Kidney epithelial cell (primary cell): ENCODE results near the gene SIAH3. TPM values are rescaled to one million over a fixed set of nuclear protein-coding genes. Genes with fewer than 3 reads are reported as not detected.

Experiments used
- DNase-seq: peaks from one replicate; pipeline ENCODE4 v3.0.0-alpha.2; 2010; ENCODE audit warnings: low read depth
- H3K27me3 ChIP-seq: 2 replicates; pipeline ENCODE4 v1.6.0; 2011; ENCODE audit warnings: low read length; ENCODE audit not compliant: control insufficient read depth, insufficient read depth
- H3K36me3 ChIP-seq: 2 replicates; pipeline ENCODE4 v1.5.1; 2011; ENCODE audit warnings: low read length; ENCODE audit not compliant: control insufficient read depth, insufficient read depth
- H3K4me3 ChIP-seq: 2 replicates; pipeline ENCODE4 v1.5.1; 2011; ENCODE audit warnings: low read depth, mild to moderate bottlenecking, control low read depth, low read length
- CTCF ChIP-seq: IDR thresholded peaks from 2 replicates; pipeline ENCODE4 v1.5.1; 2011; ENCODE audit warnings: mild to moderate bottlenecking, moderate library complexity, low read length, control low read depth, inconsistent platforms; ENCODE audit not compliant: insufficient read depth, poor library complexity, severe bottlenecking
- total RNA-seq: library from RNA; depleted of rRNA; stranded (reverse); fragments of >200 nt; gene quantifications from 2 replicates; pipeline ENCODE4 v1.2.3, GENCODE V29; 2015

SIAH3 gene
- total RNA-seq, 1 donor from 2014 or later: 0.13 TPM

GRCh38 chr13:45737571-45738017, 114.0 kb downstream of the SIAH3 start:
- TF ChIP-seq CTCF: peak; percentile 38
- Histone ChIP-seq H3K27me3 (peaks cover 2% of the 10 kb centered on the region), H3K4me3 (no peak overlapping the region)

GRCh38 chr13:45733361-45733760, 118.2 kb downstream of the SIAH3 start:
- TF ChIP-seq CTCF: no peak
- no peaks in the 10 kb centered on the region for H3K36me3 ChIP-seq
- DNase-seq: no peak
- no peak overlapping the region for H3K4me3 ChIP-seq
- peaks cover 5% of the 10 kb centered on the region for H3K27me3 ChIP-seq

More at GRCh38 chr13:45737571-45738017, 114.0 kb downstream of the SIAH3 start:
- no peaks in the 10 kb centered on the region for H3K36me3 ChIP-seq
- no peak for DNase-seq

GRCh38 chr13:45732916-45733315, 118.6 kb downstream of the SIAH3 start:
- Histone ChIP-seq H3K4me3 (no peak overlapping the region), H3K27me3 (peaks cover 5% of the 10 kb centered on the region), H3K36me3 (no peaks in the 10 kb centered on the region)
- TF ChIP-seq CTCF: no peak
- no peak for DNase-seq

- Histone ChIP-seq H3K27me3 (peaks cover 5% of the 10 kb centered on the region), H3K36me3 (no peaks in the 10 kb centered on the region), H3K4me3 (no peak overlapping the region)
- TF ChIP-seq CTCF: no peak
- no peak for DNase-seq
Measured at GRCh38 chr13:45731455-45731854, 120.1 kb downstream of the SIAH3 start.

GRCh38 chr13:45728759-45729158, 122.8 kb downstream of the SIAH3 start:
- peak; percentile 29 for TF ChIP-seq CTCF
- Histone ChIP-seq H3K4me3 (no peak overlapping the region), H3K36me3 (no peaks in the 10 kb centered on the region), H3K27me3 (peaks cover 5% of the 10 kb centered on the region)
- no peak for DNase-seq

Other genes starting within 250 kb of the SIAH3 start
- not detected in 2 replicates for gene ERICH6B, start 236.0 kb downstream of the SIAH3 start, total RNA-seq
- gene CBY2, start 149.4 kb downstream of the SIAH3 start, total RNA-seq: not detected in 2 replicates
- 19.0 and 20.3 TPM in 2 replicates for gene ZC3H13, start 201.0 kb upstream of the SIAH3 start, total RNA-seq